Mammary epithelial cell (primary cell): ENCODE results near the gene UBE2A.

Source experiments
- EZH2 ChIP-seq: IDR thresholded peaks from 2 replicates; pipeline ENCODE4 v1.6.1; 2012; ENCODE audit warnings: low read length, inconsistent platforms, borderline replicate concordance
- TF ChIP-seq, protein P1 (sequence below), 2 donors: IDR thresholded peaks in 1 of 2; conservative IDR thresholded peaks in 1 of 2; 2 replicates each; pipeline ENCODE4 v1.5.1; 2011 to 2012; ENCODE audit warnings: inconsistent platforms in 2 of 2, low read length in 2 of 2, mild to moderate bottlenecking in 2 of 2, control low read depth in 1 of 2, low read depth in 1 of 2; ENCODE audit not compliant: insufficient read depth in 1 of 2; ENCODE audit errors: extremely low read depth in 1 of 2

DNA sequence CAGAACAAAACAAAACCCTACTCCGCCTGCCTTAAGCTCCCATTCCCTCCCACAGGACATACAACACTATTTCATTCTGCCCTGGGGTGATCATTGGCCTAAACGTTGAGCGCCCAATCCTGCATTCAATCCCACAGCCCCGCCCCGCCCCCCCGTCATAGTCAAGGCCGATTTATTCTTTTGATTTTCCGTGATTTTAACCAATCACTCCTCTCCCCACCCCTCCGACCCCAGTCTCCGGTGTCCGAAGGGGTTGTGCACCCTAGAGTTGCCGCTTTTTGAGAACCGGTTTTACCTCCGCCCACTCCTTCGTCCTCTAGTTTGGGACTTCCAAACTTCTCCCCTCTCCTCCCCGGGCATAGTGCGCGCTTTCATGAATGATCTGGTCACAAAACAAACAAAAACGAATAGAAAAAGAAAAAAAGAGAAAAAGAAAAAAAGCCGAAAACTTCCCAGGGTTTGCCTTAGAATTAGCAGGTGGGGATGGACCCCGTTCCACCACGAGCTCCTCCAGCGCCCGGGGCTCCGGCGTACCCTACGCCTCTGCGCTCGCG is 446 bp upstream of the UBE2A start:
- TF ChIP-seq, protein P1, sequence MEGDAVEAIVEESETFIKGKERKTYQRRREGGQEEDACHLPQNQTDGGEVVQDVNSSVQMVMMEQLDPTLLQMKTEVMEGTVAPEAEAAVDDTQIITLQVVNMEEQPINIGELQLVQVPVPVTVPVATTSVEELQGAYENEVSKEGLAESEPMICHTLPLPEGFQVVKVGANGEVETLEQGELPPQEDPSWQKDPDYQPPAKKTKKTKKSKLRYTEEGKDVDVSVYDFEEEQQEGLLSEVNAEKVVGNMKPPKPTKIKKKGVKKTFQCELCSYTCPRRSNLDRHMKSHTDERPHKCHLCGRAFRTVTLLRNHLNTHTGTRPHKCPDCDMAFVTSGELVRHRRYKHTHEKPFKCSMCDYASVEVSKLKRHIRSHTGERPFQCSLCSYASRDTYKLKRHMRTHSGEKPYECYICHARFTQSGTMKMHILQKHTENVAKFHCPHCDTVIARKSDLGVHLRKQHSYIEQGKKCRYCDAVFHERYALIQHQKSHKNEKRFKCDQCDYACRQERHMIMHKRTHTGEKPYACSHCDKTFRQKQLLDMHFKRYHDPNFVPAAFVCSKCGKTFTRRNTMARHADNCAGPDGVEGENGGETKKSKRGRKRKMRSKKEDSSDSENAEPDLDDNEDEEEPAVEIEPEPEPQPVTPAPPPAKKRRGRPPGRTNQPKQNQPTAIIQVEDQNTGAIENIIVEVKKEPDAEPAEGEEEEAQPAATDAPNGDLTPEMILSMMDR (conservative IDR thresholded peaks at IDR 0.05 in 1 of 2, IDR thresholded peaks at IDR 0.05 in 1 of 2; ENCODE audit: extremely low read depth in 1 of 2, insufficient read depth in 1 of 2, low read depth in 1 of 2, low read length in 2 of 2), result no peak
- no peak for TF ChIP-seq EZH2
